RWPE2 (cell line): ENCODE data around the gene TMEM88.

ENCODE experiments used
- ATAC-seq: fragments of 200-7000 bp; cut with Tn5 transposase; 3 replicates; pipeline ENCODE4 v1.9.1; 2021; ENCODE audit warnings: low read depth
- DNase-seq: peaks from one replicate; pipeline ENCODE4 v3.0.0-alpha.2; 2020; ENCODE audit warnings: low spot score
- H3K27ac ChIP-seq: fragments of 450-650 bp; 2 replicates; pipeline ENCODE4 v1.5.1; 2017; ENCODE audit warnings: mild to moderate bottlenecking; ENCODE audit not compliant: poor library complexity, severe bottlenecking
- H3K27me3 ChIP-seq: fragments of 250-450 bp; sonication (Bioruptor Pico); 2 replicates; pipeline ENCODE4 v1.5.1; 2021; ENCODE audit warnings: mild to moderate bottlenecking, moderate library complexity; ENCODE audit not compliant: insufficient read depth, poor library complexity, severe bottlenecking
- H3K36me3 ChIP-seq: fragments of 250-450 bp; sonication (Bioruptor Pico); 2 replicates; pipeline ENCODE4 v1.5.1; 2020; ENCODE audit warnings: low read depth, mild to moderate bottlenecking, moderate library complexity
- H3K4me1 ChIP-seq: fragments of 250-450 bp; sonication (Bioruptor Pico); 2 replicates; pipeline ENCODE4 v1.5.1; 2021; ENCODE audit warnings: mild to moderate bottlenecking, moderate library complexity; ENCODE audit not compliant: insufficient read depth, poor library complexity, severe bottlenecking
- H3K4me3 ChIP-seq: fragments of 250-450 bp; sonication (Bioruptor Pico); 2 replicates; pipeline ENCODE4 v1.5.1; 2021; ENCODE audit warnings: mild to moderate bottlenecking, moderate library complexity; ENCODE audit not compliant: severe bottlenecking
- H3K9me3 ChIP-seq: fragments of 250-450 bp; sonication (Bioruptor Pico); 2 replicates; pipeline ENCODE4 v1.5.1; 2021; ENCODE audit warnings: mild to moderate bottlenecking, moderate library complexity; ENCODE audit not compliant: severe bottlenecking
- TF ChIP-seq, protein P1 (sequence below): fragments of 450-650 bp; IDR thresholded peaks from one replicate; pipeline ENCODE4 v1.5.1; 2017; ENCODE audit warnings: mild to moderate bottlenecking, moderate library complexity; ENCODE audit not compliant: poor library complexity, severe bottlenecking

Gene TMEM88

DNA sequence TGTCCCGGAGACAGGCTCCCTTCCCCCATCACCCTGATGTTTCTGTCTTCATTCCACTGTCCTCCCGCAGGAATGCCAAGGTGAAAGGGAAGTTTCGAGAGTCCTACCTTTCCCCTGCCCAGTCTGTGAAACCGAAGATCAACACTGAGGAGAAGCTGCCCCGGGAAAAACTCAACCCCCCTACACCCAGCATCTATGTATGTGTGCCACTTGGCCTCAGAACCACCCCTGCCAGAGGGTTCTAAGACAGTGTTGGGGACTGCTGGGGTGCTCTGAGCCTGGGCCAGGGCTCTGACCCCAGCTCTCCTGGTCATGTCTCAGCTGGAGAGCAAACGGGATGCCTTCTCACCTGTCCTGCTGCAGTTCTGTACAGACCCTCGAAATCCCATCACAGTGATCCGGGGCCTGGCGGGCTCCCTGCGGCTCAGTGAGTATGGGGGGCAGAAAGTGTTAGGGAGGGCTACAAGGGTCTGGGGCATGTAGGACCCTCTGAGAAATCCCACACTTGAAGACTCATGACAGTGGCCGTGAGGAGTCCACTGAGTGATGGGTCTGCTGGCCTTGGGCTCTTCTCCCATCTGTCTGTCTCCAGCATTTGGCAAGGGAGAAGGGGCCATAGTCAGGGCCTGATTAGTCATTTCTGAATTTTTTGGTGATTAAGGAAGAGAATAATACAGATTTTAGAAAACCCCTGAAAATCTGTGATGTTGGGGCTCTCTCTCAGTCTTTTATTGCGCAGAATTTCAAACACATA, 4.9 kb upstream of the TMEM88 start:
- Histone ChIP-seq H3K4me1 (no peaks in the 10 kb centered on the region), H3K27ac (no peak overlapping the region), H3K27me3 (no peaks in the 10 kb centered on the region), H3K36me3 (peaks cover 61% of the 10 kb centered on the region), H3K4me3 (no peak overlapping the region), H3K9me3 (no peaks in the 10 kb centered on the region)
- ATAC-seq (no peak), DNase-seq (no peak)
- TF ChIP-seq, protein P1, sequence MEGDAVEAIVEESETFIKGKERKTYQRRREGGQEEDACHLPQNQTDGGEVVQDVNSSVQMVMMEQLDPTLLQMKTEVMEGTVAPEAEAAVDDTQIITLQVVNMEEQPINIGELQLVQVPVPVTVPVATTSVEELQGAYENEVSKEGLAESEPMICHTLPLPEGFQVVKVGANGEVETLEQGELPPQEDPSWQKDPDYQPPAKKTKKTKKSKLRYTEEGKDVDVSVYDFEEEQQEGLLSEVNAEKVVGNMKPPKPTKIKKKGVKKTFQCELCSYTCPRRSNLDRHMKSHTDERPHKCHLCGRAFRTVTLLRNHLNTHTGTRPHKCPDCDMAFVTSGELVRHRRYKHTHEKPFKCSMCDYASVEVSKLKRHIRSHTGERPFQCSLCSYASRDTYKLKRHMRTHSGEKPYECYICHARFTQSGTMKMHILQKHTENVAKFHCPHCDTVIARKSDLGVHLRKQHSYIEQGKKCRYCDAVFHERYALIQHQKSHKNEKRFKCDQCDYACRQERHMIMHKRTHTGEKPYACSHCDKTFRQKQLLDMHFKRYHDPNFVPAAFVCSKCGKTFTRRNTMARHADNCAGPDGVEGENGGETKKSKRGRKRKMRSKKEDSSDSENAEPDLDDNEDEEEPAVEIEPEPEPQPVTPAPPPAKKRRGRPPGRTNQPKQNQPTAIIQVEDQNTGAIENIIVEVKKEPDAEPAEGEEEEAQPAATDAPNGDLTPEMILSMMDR: no peak

GRCh38 chr17:7850701-7851437, 4.0 kb upstream of the TMEM88 start:
- peak; percentile 5; the same call in 1 of the 3 replicates for ATAC-seq
- no peaks in the 10 kb centered on the region for H3K4me1 ChIP-seq
- no peak for DNase-seq
- no peaks in the 10 kb centered on the region for H3K9me3 ChIP-seq
- H3K4me3 ChIP-seq: no peak overlapping the region
- peaks cover 58% of the 10 kb centered on the region for H3K36me3 ChIP-seq
- H3K27ac ChIP-seq: no peak overlapping the region
- H3K27me3 ChIP-seq: no peaks in the 10 kb centered on the region
- TF ChIP-seq, protein P1: no peak

GRCh38 chr17:7851438-7852261, 3.2 kb upstream of the TMEM88 start:
- H3K27me3 ChIP-seq: no peaks in the 10 kb centered on the region
- no peak overlapping the region for H3K27ac ChIP-seq
- no peaks in the 10 kb centered on the region for H3K4me1 ChIP-seq
- H3K36me3 ChIP-seq: peaks cover 58% of the 10 kb centered on the region
- no peaks in the 10 kb centered on the region for H3K9me3 ChIP-seq
- TF ChIP-seq, protein P1: peak; percentile 97
- DNase-seq: peak; percentile 91
- peak overlapping the region; percentile 6 for H3K4me3 ChIP-seq
- peak; percentile 84 for ATAC-seq

- Histone ChIP-seq H3K36me3 (peaks cover 54% of the 10 kb centered on the region), H3K27ac (no peak overlapping the region), H3K4me3 (no peak overlapping the region)
Observed at GRCh38 chr17:7852262-7852670, 2.6 kb upstream of the TMEM88 start.

More at GRCh38 chr17:7852262-7852670, 2.6 kb upstream of the TMEM88 start:
- Histone ChIP-seq H3K27me3 (no peaks in the 10 kb centered on the region), H3K9me3 (no peaks in the 10 kb centered on the region), H3K4me1 (no peaks in the 10 kb centered on the region)
- TF ChIP-seq, protein P1: no peak
- DNase-seq: no peak
- ATAC-seq: no peak
